Measurements from ENCODE around the gene SIX5.

DNA sequence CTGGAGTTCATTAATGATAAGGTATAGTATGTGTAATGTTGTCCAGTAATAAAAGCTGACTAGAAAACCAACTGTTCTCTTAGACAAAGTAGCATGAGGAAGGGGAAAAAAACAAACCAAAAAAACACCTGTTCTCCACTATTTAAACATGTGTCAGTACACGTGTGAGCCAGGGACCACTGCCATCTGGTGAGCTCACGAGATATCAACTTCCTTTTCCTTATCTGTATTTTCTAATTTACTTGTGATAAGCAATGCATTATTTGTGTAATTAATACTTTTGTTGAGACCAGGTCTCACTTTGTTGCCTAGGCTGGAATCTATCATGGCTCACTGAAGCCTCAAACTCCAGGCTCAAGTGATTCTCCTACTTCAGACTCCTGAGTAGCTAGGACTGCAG lies 4.3 kb upstream of the SIX5 start:
- TF ChIP-seq, protein P1, sequence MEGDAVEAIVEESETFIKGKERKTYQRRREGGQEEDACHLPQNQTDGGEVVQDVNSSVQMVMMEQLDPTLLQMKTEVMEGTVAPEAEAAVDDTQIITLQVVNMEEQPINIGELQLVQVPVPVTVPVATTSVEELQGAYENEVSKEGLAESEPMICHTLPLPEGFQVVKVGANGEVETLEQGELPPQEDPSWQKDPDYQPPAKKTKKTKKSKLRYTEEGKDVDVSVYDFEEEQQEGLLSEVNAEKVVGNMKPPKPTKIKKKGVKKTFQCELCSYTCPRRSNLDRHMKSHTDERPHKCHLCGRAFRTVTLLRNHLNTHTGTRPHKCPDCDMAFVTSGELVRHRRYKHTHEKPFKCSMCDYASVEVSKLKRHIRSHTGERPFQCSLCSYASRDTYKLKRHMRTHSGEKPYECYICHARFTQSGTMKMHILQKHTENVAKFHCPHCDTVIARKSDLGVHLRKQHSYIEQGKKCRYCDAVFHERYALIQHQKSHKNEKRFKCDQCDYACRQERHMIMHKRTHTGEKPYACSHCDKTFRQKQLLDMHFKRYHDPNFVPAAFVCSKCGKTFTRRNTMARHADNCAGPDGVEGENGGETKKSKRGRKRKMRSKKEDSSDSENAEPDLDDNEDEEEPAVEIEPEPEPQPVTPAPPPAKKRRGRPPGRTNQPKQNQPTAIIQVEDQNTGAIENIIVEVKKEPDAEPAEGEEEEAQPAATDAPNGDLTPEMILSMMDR (conservative IDR thresholded peaks at IDR 0.05; ENCODE audit: low read depth, low read length) = no peak
- TF ChIP-seq EZH2 (IDR thresholded peaks at IDR 0.05; ENCODE audit: low read length, unreplicated experiment) = no peak
